ENCODE measurements around the gene SLC16A12.

DNA sequence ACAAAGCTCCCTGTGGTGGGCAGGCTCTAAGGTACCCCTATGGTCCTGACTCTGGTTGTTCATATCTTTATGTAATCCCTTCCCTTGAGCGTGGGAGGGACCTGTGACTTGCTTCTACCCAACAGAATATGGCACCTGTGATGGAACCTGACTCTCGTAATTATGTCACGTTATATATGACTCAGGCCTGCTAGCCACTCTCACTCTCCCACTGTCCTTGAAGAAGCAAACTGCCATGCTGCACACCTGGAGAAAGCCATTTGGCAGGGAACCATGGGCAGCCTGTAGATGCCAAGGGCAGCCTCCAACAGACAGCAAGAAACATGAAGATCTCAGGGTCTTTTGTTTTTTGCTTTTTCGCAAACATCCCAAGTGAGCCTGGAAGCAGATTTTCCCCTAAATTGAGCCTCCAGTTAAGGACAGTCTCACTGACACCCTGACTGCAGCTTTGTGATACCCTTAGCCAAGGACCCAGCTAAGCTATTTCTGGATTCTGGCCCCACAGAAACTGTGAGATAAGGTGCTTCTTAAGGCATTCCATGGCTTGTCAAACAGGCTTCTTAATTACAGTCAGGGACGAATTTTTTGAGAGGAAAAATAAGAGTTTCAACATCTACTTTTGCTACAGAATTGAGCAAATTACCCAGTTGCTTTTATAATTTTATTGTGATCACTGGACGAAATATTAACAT lies 71.4 kb downstream of the SLC16A12 start:
- TF ChIP-seq CTCF (IDR thresholded peaks at IDR 0.05 in 8 of 11, conservative IDR thresholded peaks at IDR 0.05 in 3 of 11) (no peak), POLR2A (IDR thresholded peaks at IDR 0.05) (no peak)

Data from spleen (tissue), 7 donors.